SH-SY5Y (cell line): Measurements from ENCODE around the gene ZNF146.

Experiments
- GATA2 ChIP-seq: IDR thresholded peaks from 2 replicates; pipeline ENCODE4 v1.6.1; 2011; ENCODE audit warnings: mild to moderate bottlenecking, low read depth, low read length
- GATA3 ChIP-seq: IDR thresholded peaks from 2 replicates; pipeline ENCODE4 v1.6.1; 2011; ENCODE audit warnings: low read depth, mild to moderate bottlenecking, low read length, moderate library complexity

GRCh38 chr19:36266375-36266961 lies 51.6 kb downstream of the ZNF146 start:
- TF ChIP-seq GATA3 (no peak), GATA2 (no peak)
